Keratinocyte (primary cell): Measurements from ENCODE around the gene PLD1. TPM values are rescaled to one million over a fixed set of nuclear protein-coding genes. Genes with fewer than 3 reads are reported as not detected.

Source experiments
- DNase-seq: peaks from one replicate; pipeline ENCODE4 v3.0.0-alpha.2; 2011; ENCODE audit warnings: low read depth, missing footprints, low spot score
- FAIRE-seq: peaks from 2 replicates; lab custom pipeline; 2011; peaks lifted over from hg19 to GRCh38; lab: Jason Lieb, UNC
- H2AFZ ChIP-seq: 2 replicates; pipeline ENCODE4 v1.6.0; 2012; ENCODE audit warnings: low read length, control low read depth, inconsistent platforms; ENCODE audit not compliant: control insufficient read depth
- H3K27ac ChIP-seq: 2 replicates; pipeline ENCODE4 v1.5.1; 2011; ENCODE audit warnings: low read length; ENCODE audit not compliant: control insufficient read depth, insufficient read depth
- H3K27me3 ChIP-seq: 3 replicates; pipeline ENCODE4 v1.6.0; 2011; ENCODE audit warnings: low read length; ENCODE audit not compliant: control insufficient read depth, insufficient read depth; ENCODE audit errors: extremely low read depth
- H3K36me3 ChIP-seq, 2 experiments: 2 replicates in 1 of 2; 3 replicates in 1 of 2; pipeline ENCODE4 v1.5.1; 2011; ENCODE audit warnings: low read length in 2 of 2, mild to moderate bottlenecking in 1 of 2; ENCODE audit not compliant: control insufficient read depth in 2 of 2, insufficient read depth in 2 of 2; ENCODE audit errors: extremely low read depth in 1 of 2
- H3K4me1 ChIP-seq: 3 replicates; pipeline ENCODE4 v1.5.1; 2011; ENCODE audit warnings: low read length; ENCODE audit not compliant: control insufficient read depth, insufficient read depth; ENCODE audit errors: extremely low read depth
- H3K4me2 ChIP-seq: 3 replicates; pipeline ENCODE4 v1.6.0; 2011; ENCODE audit warnings: low read depth, low read length; ENCODE audit not compliant: control insufficient read depth, insufficient read depth; ENCODE audit errors: extremely low read depth
- H3K4me3 ChIP-seq, 3 experiments: fragments of 200-600 bp in 1 of 3; sonication (generic) in 1 of 3; 2 replicates in 2 of 3; 3 replicates in 1 of 3; pipeline ENCODE4 v1.5.1; 2011 to 2016; ENCODE audit warnings: low read length in 3 of 3, mild to moderate bottlenecking in 3 of 3, control low read depth in 2 of 3, inconsistent platforms in 1 of 3, low read depth in 1 of 3, mixed read lengths in 1 of 3, mixed run types in 1 of 3, moderate library complexity in 1 of 3; ENCODE audit not compliant: control insufficient read depth in 2 of 3, insufficient read depth in 2 of 3; ENCODE audit errors: extremely low read depth in 1 of 3
- H3K79me2 ChIP-seq: 2 replicates; pipeline ENCODE4 v1.6.0; 2012; ENCODE audit warnings: low read length; ENCODE audit not compliant: control insufficient read depth, insufficient read depth
- H3K9ac ChIP-seq: 3 replicates; pipeline ENCODE4 v1.6.0; 2011; ENCODE audit warnings: low read length; ENCODE audit not compliant: control insufficient read depth, insufficient read depth; ENCODE audit errors: extremely low read depth
- H3K9me1 ChIP-seq: 3 replicates; pipeline ENCODE4 v1.6.0; 2011; ENCODE audit warnings: low read length; ENCODE audit not compliant: control insufficient read depth, insufficient read depth; ENCODE audit errors: extremely low read depth
- H3K9me3 ChIP-seq: 2 replicates; pipeline ENCODE4 v1.5.1; 2012; ENCODE audit warnings: low read depth, low read length; ENCODE audit not compliant: control insufficient read depth
- H4K20me1 ChIP-seq: 3 replicates; pipeline ENCODE4 v1.6.0; 2011; ENCODE audit warnings: low read length; ENCODE audit not compliant: control insufficient read depth, insufficient read depth; ENCODE audit errors: extremely low read depth
- EZH2 ChIP-seq: IDR thresholded peaks from one replicate; pipeline ENCODE4 v1.6.1; 2012; ENCODE audit warnings: inconsistent platforms, mild to moderate bottlenecking, low read length, moderate library complexity
- dilution Hi-C: fragments of 300-500 bp; cut with MboI; formaldehyde crosslinking; loops from one replicate; pipeline ENCODE4 v1.7.0; 2020; ENCODE audit warnings: low sequenced_read_pairs; ENCODE audit not compliant: extremely low pct_ligation_motif_present
- polyA plus RNA-seq, 5 experiments: library from polyadenylated mRNA; depleted of rRNA in 3 of 5; stranded (reverse) in 3 of 5; stranded (forward) in 1 of 5; unstranded in 1 of 5; fragments of >200 nt; gene quantifications; 1 replicate in 1 of 5; 2 replicates in 3 of 5; 3 replicates in 1 of 5; pipeline versions ENCODE4 v1.2.1 to v1.2.3, GENCODE V29; 2011 to 2012; ENCODE audit warnings: missing spikeins in 2 of 5, low read depth in 1 of 5, low replicate concordance in 1 of 5
- TF ChIP-seq, protein P1 (sequence below), 3 experiments: IDR thresholded peaks in 1 of 3; conservative IDR thresholded peaks in 1 of 3; optimal IDR thresholded peaks in 1 of 3; 2 replicates in 2 of 3; 3 replicates in 1 of 3; pipeline versions ENCODE3 to v1.5.1; 2011; ENCODE audit warnings: low read length in 3 of 3, mild to moderate bottlenecking in 3 of 3, moderate library complexity in 2 of 3, control low read depth in 1 of 3, inconsistent platforms in 1 of 3; ENCODE audit not compliant: insufficient read depth in 2 of 3; ENCODE audit errors: extremely low read depth in 1 of 3

PLD1 gene
- polyA plus RNA-seq, 1 donor (not counting 4 experiments of a cell fraction or from before 2014, with no cell fraction given) = 14.7 TPM

- dilution Hi-C loops = no loop called here
These were observed 14.5 kb upstream of the PLD1 start for GRCh38 chr3:171824824-171825221.

GRCh38 chr3:171824116-171824515 lies 13.8 kb upstream of the PLD1 start:
- Histone ChIP-seq H3K27me3 (no peaks in the 10 kb centered on the region), H4K20me1 (no peaks in the 10 kb centered on the region), H3K4me3 (no peak overlapping the region), H2AFZ (no peak overlapping the region), H3K36me3 (no peaks in the 10 kb centered on the region), H3K4me1 (no peaks in the 10 kb centered on the region), H3K4me2 (no peak overlapping the region), H3K9ac (no peak overlapping the region), H3K27ac (no peak overlapping the region), H3K9me1 (no peaks in the 10 kb centered on the region), H3K9me3 (no peaks in the 10 kb centered on the region), H3K79me2 (no peaks in the 10 kb centered on the region)
- FAIRE-seq = no peak
- DNase-seq = no peak
- dilution Hi-C loops = no loop called here
- TF ChIP-seq, protein P1, sequence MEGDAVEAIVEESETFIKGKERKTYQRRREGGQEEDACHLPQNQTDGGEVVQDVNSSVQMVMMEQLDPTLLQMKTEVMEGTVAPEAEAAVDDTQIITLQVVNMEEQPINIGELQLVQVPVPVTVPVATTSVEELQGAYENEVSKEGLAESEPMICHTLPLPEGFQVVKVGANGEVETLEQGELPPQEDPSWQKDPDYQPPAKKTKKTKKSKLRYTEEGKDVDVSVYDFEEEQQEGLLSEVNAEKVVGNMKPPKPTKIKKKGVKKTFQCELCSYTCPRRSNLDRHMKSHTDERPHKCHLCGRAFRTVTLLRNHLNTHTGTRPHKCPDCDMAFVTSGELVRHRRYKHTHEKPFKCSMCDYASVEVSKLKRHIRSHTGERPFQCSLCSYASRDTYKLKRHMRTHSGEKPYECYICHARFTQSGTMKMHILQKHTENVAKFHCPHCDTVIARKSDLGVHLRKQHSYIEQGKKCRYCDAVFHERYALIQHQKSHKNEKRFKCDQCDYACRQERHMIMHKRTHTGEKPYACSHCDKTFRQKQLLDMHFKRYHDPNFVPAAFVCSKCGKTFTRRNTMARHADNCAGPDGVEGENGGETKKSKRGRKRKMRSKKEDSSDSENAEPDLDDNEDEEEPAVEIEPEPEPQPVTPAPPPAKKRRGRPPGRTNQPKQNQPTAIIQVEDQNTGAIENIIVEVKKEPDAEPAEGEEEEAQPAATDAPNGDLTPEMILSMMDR (optimal IDR thresholded peaks at IDR 0.05 in 1 of 3, IDR thresholded peaks at IDR 0.05 in 1 of 3, conservative IDR thresholded peaks at IDR 0.05 in 1 of 3; ENCODE audit: extremely low read depth in 1 of 3, insufficient read depth in 2 of 3, low read length in 3 of 3) = no peak
- no peak for TF ChIP-seq EZH2

More at GRCh38 chr3:171824824-171825221, 14.5 kb upstream of the PLD1 start:
- H3K79me2 ChIP-seq = no peaks in the 10 kb centered on the region
- no peaks in the 10 kb centered on the region for H4K20me1 ChIP-seq
- TF ChIP-seq EZH2 = no peak
- no peaks in the 10 kb centered on the region for H3K36me3 ChIP-seq
- no peak overlapping the region for H2AFZ ChIP-seq
- DNase-seq = no peak
- no peaks in the 10 kb centered on the region for H3K27me3 ChIP-seq
- FAIRE-seq = no peak
- H3K9me3 ChIP-seq = no peaks in the 10 kb centered on the region
- no peak overlapping the region for H3K27ac ChIP-seq
- H3K4me3 ChIP-seq = no peak overlapping the region
- no peaks in the 10 kb centered on the region for H3K9me1 ChIP-seq
- no peak overlapping the region for H3K9ac ChIP-seq
- no peaks in the 10 kb centered on the region for H3K4me1 ChIP-seq
- no peak overlapping the region for H3K4me2 ChIP-seq

DNA sequence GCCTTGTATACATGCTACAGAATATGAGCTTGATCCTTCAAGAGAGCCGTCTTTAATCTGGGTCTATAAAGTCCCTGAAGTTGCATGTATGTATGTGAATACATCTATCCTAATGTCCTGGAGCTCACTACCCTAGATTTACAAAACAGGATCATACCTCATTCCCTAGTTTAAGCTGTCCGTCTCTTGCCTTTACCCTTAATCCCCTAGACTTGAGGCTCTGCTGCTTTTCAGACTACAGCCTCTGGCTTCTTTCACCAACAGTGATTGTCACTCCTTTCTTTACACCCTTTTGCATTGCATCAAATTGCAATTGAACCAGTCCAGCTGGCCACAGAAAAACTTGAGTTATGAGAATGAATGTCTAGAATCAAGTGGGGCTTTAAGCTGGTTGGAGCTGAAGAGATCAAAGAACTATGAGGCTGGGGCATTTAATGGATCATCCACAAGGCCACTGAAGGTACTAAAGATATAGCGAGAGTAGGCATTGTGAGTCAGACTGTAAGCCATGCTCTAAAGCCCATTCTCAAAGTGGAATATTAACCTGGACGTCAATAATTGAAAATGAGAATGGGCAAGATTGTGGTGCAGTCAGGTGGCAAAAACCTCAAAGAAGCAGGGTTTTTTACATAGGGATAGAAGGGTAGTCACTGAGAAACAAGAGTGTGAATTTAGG lies 12.3 kb upstream of the PLD1 start:
- DNase-seq = no peak
- no peak overlapping the region for H3K27ac ChIP-seq
- no peaks in the 10 kb centered on the region for H3K4me1 ChIP-seq
- no peak overlapping the region for H3K9ac ChIP-seq
- TF ChIP-seq EZH2 = no peak
- TF ChIP-seq, protein P1 (optimal IDR thresholded peaks at IDR 0.05 in 1 of 3, IDR thresholded peaks at IDR 0.05 in 1 of 3, conservative IDR thresholded peaks at IDR 0.05 in 1 of 3; ENCODE audit: extremely low read depth in 1 of 3, insufficient read depth in 2 of 3, low read length in 3 of 3) = no peak
- H3K4me2 ChIP-seq = no peak overlapping the region
- no peaks in the 10 kb centered on the region for H3K9me1 ChIP-seq
- no peak overlapping the region for H2AFZ ChIP-seq
- H3K36me3 ChIP-seq = no peaks in the 10 kb centered on the region
- no peaks in the 10 kb centered on the region for H3K9me3 ChIP-seq
- no peaks in the 10 kb centered on the region for H3K79me2 ChIP-seq
- no peak overlapping the region for H3K4me3 ChIP-seq
- no peak for FAIRE-seq
- no peaks in the 10 kb centered on the region for H4K20me1 ChIP-seq
- dilution Hi-C loops = no loop called here
- H3K27me3 ChIP-seq = no peaks in the 10 kb centered on the region
